Tibial artery (tissue), 4 donors: ENCODE data around the gene GATAD2B.
A peak's percentile ranks its signal among the peaks of the same experiment; 100 is the strongest.

ENCODE experiments used
- DNase-seq, 2 donors: peaks; one replicate each; pipeline ENCODE4 v3.0.0-alpha.2; 2019
- H3K27ac ChIP-seq, 2 donors: fragments of 200-600 bp; sonication (generic) in 1 of 2; 1 replicate in 1 of 2; 2 replicates in 1 of 2; pipeline ENCODE4 v1.5.1; 2018 to 2019; ENCODE audit warnings: mild to moderate bottlenecking in 1 of 2
- H3K27me3 ChIP-seq, 2 donors: fragments of 200-600 bp; sonication (generic) in 1 of 2; one replicate each; pipeline versions ENCODE4 v1.5.1 to v1.6.0; 2016 to 2019
- H3K36me3 ChIP-seq, 3 donors: fragments of 200-600 bp; sonication (generic) in 2 of 3; one replicate each; pipeline ENCODE4 v1.5.1; 2016 to 2019; ENCODE audit warnings: mild to moderate bottlenecking in 2 of 3
- H3K4me1 ChIP-seq, 4 donors: fragments of 200-600 bp; sonication (generic) in 2 of 4; 1 replicate in 3 of 4; 2 replicates in 1 of 4; pipeline ENCODE4 v1.5.1; 2016 to 2019
- H3K4me3 ChIP-seq, 2 donors: fragments of 200-600 bp; sonication (generic) in 1 of 2; 1 replicate in 1 of 2; 2 replicates in 1 of 2; pipeline ENCODE4 v1.5.1; 2018 to 2019; ENCODE audit warnings: mild to moderate bottlenecking in 2 of 2
- H3K9me3 ChIP-seq, 3 donors: fragments of 200-600 bp; sonication (generic) in 1 of 3; one replicate each; pipeline ENCODE4 v1.5.1; 2016 to 2019
- CTCF ChIP-seq, 2 experiments: fragments of 200-600 bp in 1 of 2; fragments of 450-650 bp in 1 of 2; IDR thresholded peaks; one replicate each; pipeline ENCODE4 v1.5.1; 2017 to 2019; ENCODE audit warnings: antibody characterized with exemption in 2 of 2, mild to moderate bottlenecking in 1 of 2, moderate library complexity in 1 of 2
- intact Hi-C: fragments of 100-400 bp; cut with DNase I; formaldehyde crosslinking; loops from one replicate; pipeline ENCODE4 v1.15.0; 2023; ENCODE audit warnings: low total_unique reads

Gene GATAD2B

GRCh38 chr1:153816283-153816889 is 106.4 kb downstream of the GATAD2B start:
- no peaks in the 10 kb centered on the region for H3K27me3 ChIP-seq
- no peaks in the 10 kb centered on the region for H3K4me1 ChIP-seq
- no peaks in the 10 kb centered on the region for H3K9me3 ChIP-seq
- peak overlapping the region; percentile 4 to 23 for H3K27ac ChIP-seq
- intact Hi-C loops: no loop called here
- peaks cover 59 to 74% (median 71%) of the 10 kb centered on the region in 3 donors for H3K36me3 ChIP-seq
- no peak for TF ChIP-seq CTCF (IDR thresholded peaks at IDR 0.05)
- DNase-seq: no peak
- H3K4me3 ChIP-seq: no peak overlapping the region

- Histone ChIP-seq H3K27me3 (no peaks in the 10 kb centered on the region), H3K9me3 (no peaks in the 10 kb centered on the region), H3K36me3 (peaks cover 26 to 64% (median 38%) of the 10 kb centered on the region in 3 donors), H3K4me3 (no peak overlapping the region), H3K27ac (no peak overlapping the region), H3K4me1 (no peaks in the 10 kb centered on the region)
- DNase-seq: peak in 1 of 2 donors; percentile 40
- intact Hi-C loops: loop anchor here (10.0 kb wide), 1 partner anchor 459 kb away; no protein-coding TSS in a partner anchor
- no peak for TF ChIP-seq CTCF (IDR thresholded peaks at IDR 0.05)
Observed at GRCh38 chr1:153805886-153806719, 116.7 kb downstream of the GATAD2B start.

GRCh38 chr1:153805042-153805745 is 117.6 kb downstream of the GATAD2B start:
- peak; percentile 64 to 75 for DNase-seq

GRCh38 chr1:153804112-153804511 is 118.7 kb downstream of the GATAD2B start:
- TF ChIP-seq CTCF (IDR thresholded peaks at IDR 0.05): no peak
- Histone ChIP-seq H3K27ac (no peak overlapping the region), H3K4me3 (no peak overlapping the region), H3K27me3 (no peaks in the 10 kb centered on the region), H3K9me3 (no peaks in the 10 kb centered on the region), H3K36me3 (peaks cover 8 to 55% (median 18%) of the 10 kb centered on the region in 3 donors), H3K4me1 (no peaks in the 10 kb centered on the region)
- intact Hi-C loops: loop anchor here (10.0 kb wide), 1 partner anchor 461 kb away; no protein-coding TSS in a partner anchor
- DNase-seq: peak in 1 of 2 donors; percentile 42

More at GRCh38 chr1:153805042-153805745, 117.6 kb downstream of the GATAD2B start:
- H3K27ac ChIP-seq: no peak overlapping the region
- no peaks in the 10 kb centered on the region for H3K27me3 ChIP-seq
- H3K36me3 ChIP-seq: peaks cover 17 to 58% (median 29%) of the 10 kb centered on the region in 3 donors
- no peak overlapping the region for H3K4me3 ChIP-seq
- intact Hi-C loops: loop anchor here (10.0 kb wide), 1 partner anchor 460 kb away; no protein-coding TSS in a partner anchor
- no peak for TF ChIP-seq CTCF (IDR thresholded peaks at IDR 0.05)
- no peaks in the 10 kb centered on the region for H3K4me1 ChIP-seq
- H3K9me3 ChIP-seq: no peaks in the 10 kb centered on the region

GRCh38 chr1:153803470-153804056 is 119.2 kb downstream of the GATAD2B start:
- intact Hi-C loops: loop anchor here (10.0 kb wide), 1 partner anchor 461 kb away; no protein-coding TSS in a partner anchor
- Histone ChIP-seq H3K27me3 (no peaks in the 10 kb centered on the region), H3K4me3 (no peak overlapping the region), H3K9me3 (no peaks in the 10 kb centered on the region), H3K4me1 (no peaks in the 10 kb centered on the region), H3K27ac (no peak overlapping the region), H3K36me3 (peaks cover 2 to 49% (median 13%) of the 10 kb centered on the region in 3 donors)
- no peak for TF ChIP-seq CTCF (IDR thresholded peaks at IDR 0.05)
- peak in 1 of 2 donors; percentile 48 for DNase-seq
